ENCODE data around the gene LUZP2. TPM values are rescaled to one million over a fixed set of nuclear protein-coding genes. Genes with fewer than 3 reads are reported as not detected.

LUZP2 gene
- total RNA-seq, 1 donor from 2014 or later: 0.23 TPM

DNA sequence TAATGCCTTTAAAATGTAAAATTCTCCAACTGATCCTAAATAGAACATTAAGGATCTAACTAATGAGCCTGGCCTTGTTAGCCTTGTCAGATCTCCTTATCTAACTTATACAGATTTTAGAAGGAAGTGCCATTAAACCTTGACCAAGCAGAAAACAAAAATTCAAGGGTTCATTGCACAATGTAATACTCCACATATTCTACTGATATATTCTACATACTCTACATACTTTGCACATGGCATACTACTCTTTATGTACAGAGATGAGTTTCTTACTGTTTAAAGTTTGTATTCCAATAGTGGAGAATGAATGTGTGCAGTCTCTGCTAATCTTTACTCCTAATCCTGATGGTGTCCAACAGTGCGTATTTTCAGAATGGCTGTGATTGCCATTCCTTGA lies 297.2 kb downstream of the LUZP2 start:
- no peak for DNase-seq (ENCODE audit: extremely low read depth, low read depth, low spot score)

DNA sequence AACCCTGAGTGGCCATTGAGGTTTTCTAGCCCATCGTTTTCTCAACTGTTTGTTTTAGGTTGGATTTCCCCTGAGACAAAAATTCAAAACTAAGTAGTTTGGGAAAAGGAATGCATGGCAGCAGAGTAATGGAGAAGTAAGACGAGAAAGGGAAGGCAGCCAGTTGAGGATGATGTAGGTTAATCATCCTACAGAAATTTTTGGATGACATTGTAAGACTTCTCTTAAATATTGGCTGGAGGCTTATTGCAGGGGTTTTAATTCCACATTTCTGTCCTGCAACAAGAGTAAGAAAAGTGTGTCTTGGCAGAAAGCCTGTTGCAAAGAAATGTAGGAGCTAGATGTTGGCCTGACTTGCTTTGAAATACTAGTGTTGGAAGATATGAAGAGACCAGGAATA lies 308.8 kb downstream of the LUZP2 start:
- no peak for DNase-seq (ENCODE audit: extremely low read depth, low read depth, low spot score)

GRCh38 chr11:24808173-24808572 lies 311.3 kb downstream of the LUZP2 start:
- DNase-seq (ENCODE audit: extremely low read depth, low read depth, low spot score): no peak

DNA sequence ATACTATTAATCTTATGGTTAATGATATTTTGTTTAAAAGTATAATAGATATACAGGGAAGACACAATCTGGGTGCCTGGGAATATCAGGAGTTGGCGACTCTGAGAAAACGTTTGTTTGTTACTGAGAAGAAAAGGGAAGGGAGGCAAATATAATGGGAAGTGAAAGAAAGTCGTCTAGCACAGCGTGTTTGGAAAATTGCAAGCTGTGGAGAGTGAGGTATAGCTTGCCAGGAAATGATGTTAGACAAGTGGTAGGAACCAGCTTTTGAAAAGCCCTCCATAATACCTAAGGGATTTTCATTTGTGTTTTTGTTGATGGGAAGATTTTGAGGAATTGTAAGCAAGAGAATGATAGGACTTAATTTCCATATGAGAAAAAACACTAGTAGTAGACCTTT lies 322.2 kb downstream of the LUZP2 start:
- DNase-seq (ENCODE audit: extremely low read depth, low read depth, low spot score): no peak

DNA sequence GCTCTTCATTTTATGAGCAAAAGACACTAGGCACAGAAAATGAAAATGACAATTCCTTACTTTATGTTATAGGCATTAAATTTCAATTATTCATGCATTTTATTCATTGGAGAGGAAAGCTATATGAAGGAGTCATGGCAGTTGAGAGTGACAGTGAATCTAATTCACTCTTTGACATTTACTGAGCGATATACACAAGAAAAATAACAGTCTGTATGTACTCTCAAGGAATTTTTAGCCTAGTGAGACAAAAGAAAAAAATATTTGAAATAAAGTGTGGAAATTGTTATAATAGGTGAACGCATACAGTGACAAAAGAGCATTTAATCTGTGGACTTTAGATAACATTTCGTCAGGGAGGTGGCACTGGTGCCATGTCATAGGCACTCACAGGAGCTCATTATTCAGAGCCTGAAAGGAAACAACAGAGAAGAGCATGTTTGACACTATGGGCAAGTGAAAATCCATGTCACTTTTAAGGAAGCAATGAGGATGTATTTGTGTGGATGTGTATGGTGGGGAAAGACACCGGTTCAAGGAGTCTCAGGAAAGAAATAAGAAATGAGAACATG lies 323.1 kb downstream of the LUZP2 start:
- no peak for DNase-seq (ENCODE audit: extremely low read depth, low read depth, low spot score)

DNA sequence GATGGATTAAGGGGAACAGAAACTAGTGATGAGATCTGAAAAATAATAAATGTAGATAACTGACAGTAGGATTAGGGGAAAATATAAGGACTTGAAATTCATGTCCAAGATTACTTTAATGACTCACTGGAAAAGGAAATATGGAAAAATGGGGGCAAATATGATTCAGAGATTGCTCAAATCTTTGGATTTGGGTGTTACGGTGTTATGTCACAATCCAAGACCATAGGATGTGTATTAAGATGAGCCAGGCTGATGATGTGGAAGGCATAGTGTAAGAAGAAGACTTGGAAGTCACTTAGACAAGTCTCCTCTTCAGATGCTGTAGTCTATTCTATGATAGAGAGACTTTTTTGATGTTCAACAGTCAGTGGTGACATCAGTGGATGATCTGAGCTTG lies 323.7 kb downstream of the LUZP2 start:
- no peak for DNase-seq (ENCODE audit: extremely low read depth, low read depth, low spot score)

GRCh38 chr11:24828938-24829605 lies 332.2 kb downstream of the LUZP2 start:
- no peak for DNase-seq (ENCODE audit: extremely low read depth, low read depth, low spot score)

GRCh38 chr11:24833573-24833972 lies 336.7 kb downstream of the LUZP2 start:
- peak; percentile 51 for DNase-seq (ENCODE audit: extremely low read depth, low read depth, low spot score)

GRCh38 chr11:24837112-24837511 lies 340.3 kb downstream of the LUZP2 start:
- no peak for DNase-seq (ENCODE audit: extremely low read depth, low read depth, low spot score)

GRCh38 chr11:24842308-24842707 lies 345.5 kb downstream of the LUZP2 start:
- DNase-seq (ENCODE audit: extremely low read depth, low read depth, low spot score): no peak

DNA sequence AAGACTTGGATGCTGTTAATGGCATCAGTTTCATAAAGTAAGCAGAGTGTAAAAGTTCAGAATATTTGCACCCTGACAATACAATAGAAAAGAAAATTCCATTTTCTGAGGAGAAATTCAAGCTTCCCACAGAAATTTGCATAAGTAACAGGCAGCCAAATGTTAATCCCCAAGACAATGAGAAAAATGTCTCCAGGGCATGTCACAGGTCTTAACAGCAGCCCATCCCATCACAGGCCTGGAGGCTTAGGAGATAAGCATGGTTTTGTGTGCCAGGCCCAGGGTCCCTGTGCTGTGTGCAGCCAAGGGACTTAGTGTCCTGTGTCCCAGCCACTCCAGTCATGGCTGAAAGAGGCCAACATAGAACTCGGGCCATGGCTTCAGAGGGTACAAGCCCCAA lies 347.6 kb downstream of the LUZP2 start:
- DNase-seq (ENCODE audit: extremely low read depth, low read depth, low spot score): no peak

GRCh38 chr11:24848857-24849256 lies 352.0 kb downstream of the LUZP2 start:
- DNase-seq (ENCODE audit: extremely low read depth, low read depth, low spot score): no peak

DNA sequence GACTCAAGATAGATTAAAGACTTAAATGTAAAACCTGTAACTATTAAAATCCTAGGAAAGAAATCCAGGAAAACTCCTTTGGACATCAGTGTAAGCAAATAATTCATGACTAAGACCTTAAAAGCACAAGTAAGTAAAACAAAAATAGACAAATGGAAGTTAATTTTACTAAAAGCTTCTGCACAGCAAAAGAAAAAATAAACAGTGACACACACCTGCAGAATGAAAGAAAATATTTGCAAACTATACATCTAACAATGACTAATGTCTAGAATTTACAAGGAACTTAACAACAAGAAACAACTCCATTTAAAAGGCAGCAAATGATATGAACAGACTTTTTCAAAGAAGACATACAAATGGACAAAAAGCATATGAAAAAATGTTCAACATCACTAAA lies 359.1 kb downstream of the LUZP2 start:
- no peak for DNase-seq (ENCODE audit: extremely low read depth, low read depth, low spot score)

DNA sequence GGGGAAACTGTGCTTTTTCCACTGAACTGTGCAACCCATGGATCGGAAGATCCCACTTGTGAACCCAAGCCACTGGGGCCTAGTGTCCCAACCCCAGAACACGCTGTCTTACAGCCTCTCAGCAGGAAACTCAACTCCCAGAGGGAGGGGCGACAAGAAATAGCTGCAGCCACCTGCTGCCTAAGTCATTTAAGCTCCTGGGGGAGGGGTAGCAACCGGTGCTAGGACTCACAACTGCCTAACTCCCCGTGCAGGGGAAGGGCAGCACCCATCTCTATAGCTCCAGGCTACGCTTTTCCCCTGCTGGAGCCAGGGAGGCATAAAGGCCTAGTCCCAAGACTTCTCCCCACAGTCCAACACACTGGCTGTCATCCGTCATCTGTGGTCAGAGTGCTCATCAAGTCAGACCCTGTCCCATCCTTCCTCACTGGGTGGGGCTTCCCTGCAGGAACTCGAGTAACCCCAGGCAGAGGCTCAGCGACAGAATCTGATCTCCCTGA lies 363.0 kb downstream of the LUZP2 start:
- DNase-seq (ENCODE audit: extremely low read depth, low read depth, low spot score): no peak

- DNase-seq (ENCODE audit: extremely low read depth, low read depth, low spot score): no peak
Measured at GRCh38 chr11:24861440-24861839, 364.6 kb downstream of the LUZP2 start.

DNA sequence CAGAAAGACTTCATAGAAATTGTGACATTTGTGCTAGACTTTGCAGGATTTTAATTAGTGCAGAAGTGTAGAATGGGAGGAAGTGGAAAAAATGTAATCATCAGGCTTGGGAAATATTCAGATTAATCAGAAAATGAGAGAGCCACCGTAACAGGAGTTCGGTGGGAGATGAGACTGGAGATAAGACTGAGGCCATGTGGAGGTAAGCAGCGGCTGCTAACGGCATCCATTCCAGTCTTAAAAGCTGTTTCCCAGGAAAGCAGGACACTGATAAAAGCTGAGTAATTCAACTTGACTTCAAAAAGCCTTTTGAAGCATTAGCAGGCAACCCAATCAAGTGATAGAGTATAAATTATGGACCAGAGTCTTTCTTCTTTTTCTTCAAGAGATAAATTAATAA lies 369.9 kb downstream of the LUZP2 start:
- DNase-seq (ENCODE audit: extremely low read depth, low read depth, low spot score): no peak

DNA sequence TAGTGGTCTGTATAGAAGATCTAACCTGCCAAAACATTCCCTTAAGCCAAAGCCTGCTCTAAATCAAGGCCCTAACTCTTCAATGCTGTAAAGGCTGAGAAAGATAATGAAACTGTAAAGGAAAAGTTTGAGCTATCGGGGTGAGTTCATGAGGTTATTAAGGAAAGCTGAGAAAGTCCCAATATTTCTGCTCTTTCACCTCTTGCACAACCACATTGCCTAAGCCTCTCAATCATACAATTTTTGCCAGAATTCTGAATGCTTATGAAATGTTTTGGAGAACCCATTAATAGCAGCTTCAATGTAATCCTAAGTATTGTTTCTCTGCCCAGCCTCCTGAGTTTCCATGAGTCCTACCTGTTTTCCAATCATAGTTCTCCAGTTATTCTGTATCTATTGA lies 373.2 kb downstream of the LUZP2 start:
- no peak for DNase-seq (ENCODE audit: extremely low read depth, low read depth, low spot score)

DNA sequence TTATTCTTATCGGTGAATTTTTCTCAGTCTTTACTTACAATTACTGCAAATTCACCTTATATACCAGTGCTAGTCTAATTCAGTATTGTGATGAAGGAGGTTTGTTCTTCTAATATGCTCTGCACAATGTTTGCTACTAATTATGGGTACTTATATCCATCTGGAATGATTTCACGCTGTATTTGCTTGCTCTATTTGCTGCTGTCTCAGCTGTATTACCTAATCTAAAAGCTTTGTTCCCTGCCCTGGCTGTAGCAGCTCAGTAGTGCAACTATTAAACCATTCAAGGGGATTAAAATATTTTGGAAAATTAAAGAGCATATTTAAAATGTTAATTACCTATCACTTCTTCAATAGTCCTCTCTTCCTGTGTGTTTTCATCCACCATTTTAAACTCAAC lies 375.3 kb downstream of the LUZP2 start:
- no peak for DNase-seq (ENCODE audit: extremely low read depth, low read depth, low spot score)

DNA sequence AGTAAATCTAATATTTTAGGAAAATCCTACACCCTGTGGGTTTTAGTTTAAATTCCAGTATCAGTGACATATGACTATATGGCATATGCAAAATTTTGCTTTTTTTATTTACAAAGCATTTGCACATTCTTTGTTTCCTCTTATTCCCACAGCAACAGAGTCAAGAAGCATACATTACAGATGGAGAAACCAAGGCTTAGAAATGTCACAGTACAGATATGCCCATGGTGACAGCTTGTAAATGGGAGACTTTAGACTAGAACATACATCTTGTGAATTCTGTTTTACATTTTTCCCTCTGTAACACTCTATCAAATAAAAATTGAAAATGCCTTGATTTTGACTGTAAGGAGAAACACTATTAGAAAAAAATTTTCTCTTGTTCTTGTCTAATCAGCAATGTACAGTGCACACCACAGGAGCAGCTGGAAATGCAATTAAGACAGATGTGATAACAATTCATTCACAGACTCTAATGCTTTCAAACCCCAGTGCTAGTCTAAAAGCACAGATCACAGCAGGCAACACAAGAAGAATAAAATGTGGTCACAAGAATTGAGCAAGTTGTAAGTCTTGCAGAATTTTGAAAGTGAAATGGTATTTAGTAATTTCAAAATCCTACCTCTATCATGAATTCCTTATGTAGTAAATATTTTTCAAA lies 375.9 kb downstream of the LUZP2 start:
- DNase-seq (ENCODE audit: extremely low read depth, low read depth, low spot score): no peak

DNA sequence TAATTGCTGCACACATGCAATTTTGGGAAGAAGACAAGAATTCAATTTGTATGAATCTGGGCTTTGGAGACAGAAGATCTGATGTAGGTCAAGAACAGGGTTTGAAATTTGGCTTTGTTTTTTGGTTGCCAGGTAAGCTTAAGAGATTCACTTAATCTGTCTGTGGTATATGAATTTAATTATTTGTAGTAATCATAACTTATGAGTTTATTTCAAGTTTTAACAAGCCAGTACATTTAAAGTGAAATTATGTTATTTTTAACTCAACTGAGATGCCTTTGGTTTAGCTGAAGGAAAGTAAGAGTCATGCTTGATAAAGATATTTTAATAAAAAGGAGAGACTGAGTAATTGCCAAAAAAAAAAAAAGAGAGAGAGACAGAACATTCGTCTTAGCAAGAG lies 384.1 kb downstream of the LUZP2 start:
- no peak for DNase-seq (ENCODE audit: extremely low read depth, low read depth, low spot score)

GRCh38 chr11:24885580-24886173 lies 388.8 kb downstream of the LUZP2 start:
- no peak for DNase-seq (ENCODE audit: extremely low read depth, low read depth, low spot score)
